WERI-Rb-1 (cell line): ENCODE results near the gene LRRC56.

Experiments
- DNase-seq: peaks from one replicate; pipeline ENCODE4 v3.0.0-alpha.2; 2020
- H3K27ac ChIP-seq: fragments of 250-450 bp; sonication (Bioruptor Pico); 2 replicates; pipeline ENCODE4 v1.5.1; 2020; ENCODE audit warnings: mild to moderate bottlenecking, moderate library complexity
- H3K27me3 ChIP-seq: fragments of 250-450 bp; sonication (Bioruptor Pico); 2 replicates; pipeline ENCODE4 v1.5.1; 2021; ENCODE audit warnings: mild to moderate bottlenecking, low read depth, moderate library complexity; ENCODE audit not compliant: insufficient read depth, severe bottlenecking
- H3K36me3 ChIP-seq: fragments of 250-450 bp; sonication (Bioruptor Pico); 2 replicates; pipeline ENCODE4 v1.5.1; 2020; ENCODE audit warnings: mild to moderate bottlenecking, moderate library complexity
- H3K4me3 ChIP-seq: 2 replicates; pipeline ENCODE4 v1.5.1; 2011; ENCODE audit warnings: low read depth, mild to moderate bottlenecking, control low read depth, low read length
- H3K9me3 ChIP-seq: fragments of 250-450 bp; sonication (Bioruptor Pico); 2 replicates; pipeline ENCODE4 v1.5.1; 2021; ENCODE audit warnings: mild to moderate bottlenecking, moderate library complexity; ENCODE audit not compliant: severe bottlenecking
- CTCF ChIP-seq: IDR thresholded peaks from 2 replicates; pipeline ENCODE4 v1.5.1; 2011; ENCODE audit warnings: low read depth, mild to moderate bottlenecking, control low read depth, inconsistent platforms, low read length

Gene LRRC56

GRCh38 chr11:598005-598680, 60.8 kb downstream of the LRRC56 start:
- H3K36me3 ChIP-seq, result peaks cover 88% of the 10 kb centered on the region
- no peak for TF ChIP-seq CTCF
- H3K9me3 ChIP-seq, result no peaks in the 10 kb centered on the region
- H3K27me3 ChIP-seq, result no peaks in the 10 kb centered on the region
- DNase-seq, result no peak
- no peak overlapping the region for H3K4me3 ChIP-seq
- no peak overlapping the region for H3K27ac ChIP-seq

GRCh38 chr11:601573-602245, 64.4 kb downstream of the LRRC56 start:
- peaks cover 87% of the 10 kb centered on the region for H3K36me3 ChIP-seq
- no peak for TF ChIP-seq CTCF
- H3K9me3 ChIP-seq, result no peaks in the 10 kb centered on the region
- H3K27ac ChIP-seq, result no peak overlapping the region
- no peaks in the 10 kb centered on the region for H3K27me3 ChIP-seq
- DNase-seq, result no peak
- H3K4me3 ChIP-seq, result no peak overlapping the region

GRCh38 chr11:603154-603553, 65.8 kb downstream of the LRRC56 start:
- Histone ChIP-seq H3K27me3 (no peaks in the 10 kb centered on the region), H3K9me3 (no peaks in the 10 kb centered on the region), H3K27ac (no peak overlapping the region), H3K4me3 (no peak overlapping the region), H3K36me3 (peaks cover 89% of the 10 kb centered on the region)
- no peak for TF ChIP-seq CTCF
- DNase-seq, result no peak
